Suppressor macrophage (primary cell): ENCODE data around the gene MAZ.
"Not testable (repeated sequence)": the region's sequence is repeated elsewhere in the genome, so short reads cannot be mapped to it uniquely, and the experiment has no call there.

Source experiments
- DNase-seq, 4 experiments: peaks; one replicate each; pipeline ENCODE4 v3.0.0-alpha.2; 2020 to 2022

The MAZ gene

DNA sequence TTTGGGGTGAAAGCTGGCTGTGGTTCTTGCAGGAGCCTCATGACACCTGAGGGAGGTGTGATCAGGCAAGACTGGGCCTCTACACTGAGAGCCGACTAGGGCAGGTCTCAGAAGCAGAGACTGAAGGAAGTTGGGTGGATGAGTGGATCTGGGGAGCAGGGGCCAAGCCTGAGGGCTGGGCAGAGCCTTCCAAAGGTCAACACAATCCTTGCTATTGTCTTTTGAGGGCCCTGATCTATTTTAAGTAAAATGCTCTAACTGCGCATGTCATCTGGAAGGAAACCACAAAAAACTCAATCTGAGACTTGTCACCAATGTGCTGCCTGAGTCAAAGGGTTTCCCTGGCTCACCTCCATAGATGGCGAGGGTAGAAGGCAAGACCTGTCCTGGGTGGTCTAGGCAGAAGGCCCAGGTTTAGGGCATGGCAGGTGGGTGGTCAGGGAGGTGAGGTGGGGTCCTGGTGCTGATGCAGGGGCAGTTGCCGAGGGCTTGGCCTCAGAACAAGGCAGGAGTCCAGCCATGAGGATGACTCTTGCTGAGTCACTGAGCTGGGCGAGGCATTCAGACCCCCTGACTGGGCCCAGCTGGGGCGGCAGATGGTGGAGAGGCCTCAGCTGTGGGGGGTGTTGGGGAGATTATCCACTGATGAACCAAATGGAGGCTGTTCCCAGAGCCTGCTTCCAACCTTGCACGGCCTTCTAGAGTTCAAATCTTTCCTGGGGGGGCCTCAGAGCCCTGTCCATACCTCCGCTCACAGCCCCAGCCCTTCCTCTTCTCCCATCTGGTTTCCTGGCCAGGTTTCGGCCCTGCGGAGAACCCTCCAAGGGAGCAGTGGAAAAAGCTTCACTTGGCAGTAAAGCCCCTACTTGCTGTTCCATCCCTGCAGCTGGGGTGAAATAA lies 19.1 kb downstream of the MAZ start:
- no peak for DNase-seq

- DNase-seq: no peak
Observed at GRCh38 chr16:29826342-29826695, 20.0 kb downstream of the MAZ start.

GRCh38 chr16:29830774-29831173 lies 24.4 kb downstream of the MAZ start:
- DNase-seq: no peak

- no peak for DNase-seq
Observed at GRCh38 chr16:29831490-29831889, 25.2 kb downstream of the MAZ start.

- not testable (repeated sequence) for DNase-seq
Observed at GRCh38 chr16:29833219-29833618, 26.9 kb downstream of the MAZ start.

DNA sequence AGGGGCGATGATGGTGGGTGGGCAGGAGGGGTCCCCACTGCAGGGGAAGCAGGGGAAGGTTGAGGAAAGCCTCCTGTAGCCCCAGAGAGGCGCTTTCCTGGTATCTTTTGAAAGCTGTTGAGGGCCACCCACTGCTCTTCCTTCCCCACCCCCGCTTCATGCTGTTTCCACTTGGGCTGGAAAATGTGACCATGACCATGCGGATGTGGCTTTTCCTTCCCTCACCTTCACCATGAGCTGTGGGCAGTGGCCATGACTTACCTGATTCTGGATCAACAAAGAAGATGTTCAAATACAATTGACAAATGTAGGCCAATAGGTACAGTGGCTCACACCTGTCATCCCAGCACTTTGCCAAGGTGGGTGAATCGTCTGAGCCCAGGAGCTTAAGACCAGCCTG lies 27.8 kb downstream of the MAZ start:
- no peak for DNase-seq

GRCh38 chr16:29835926-29836325 lies 29.6 kb downstream of the MAZ start:
- DNase-seq: no peak

GRCh38 chr16:29836623-29837022 lies 30.3 kb downstream of the MAZ start:
- DNase-seq: no peak

GRCh38 chr16:29837841-29838240 lies 31.5 kb downstream of the MAZ start:
- no peak for DNase-seq

GRCh38 chr16:29839822-29840221 lies 33.5 kb downstream of the MAZ start:
- DNase-seq: no peak

GRCh38 chr16:29840240-29840639 lies 33.9 kb downstream of the MAZ start:
- no peak for DNase-seq

DNA sequence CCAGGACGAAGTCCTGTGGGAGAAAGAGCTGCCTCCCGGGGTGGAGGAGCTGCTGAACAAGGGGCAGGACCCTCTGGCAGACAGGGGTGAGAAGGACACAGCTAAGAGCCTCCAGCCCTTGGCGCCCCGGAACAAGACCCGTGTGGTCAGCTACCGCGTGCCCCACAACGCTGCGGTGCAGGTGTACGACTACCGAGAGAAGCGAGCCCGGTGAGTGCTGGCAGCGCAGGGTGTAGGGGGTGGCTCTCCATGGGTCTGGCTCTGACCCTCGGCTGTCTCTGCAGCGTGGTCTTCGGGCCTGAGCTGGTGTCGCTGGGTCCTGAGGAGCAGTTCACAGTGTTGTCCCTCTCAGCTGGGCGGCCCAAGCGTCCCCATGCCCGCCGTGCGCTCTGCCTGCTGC lies 35.3 kb downstream of the MAZ start:
- no peak for DNase-seq

GRCh38 chr16:29842732-29843346 lies 36.5 kb downstream of the MAZ start:
- DNase-seq: no peak

DNA sequence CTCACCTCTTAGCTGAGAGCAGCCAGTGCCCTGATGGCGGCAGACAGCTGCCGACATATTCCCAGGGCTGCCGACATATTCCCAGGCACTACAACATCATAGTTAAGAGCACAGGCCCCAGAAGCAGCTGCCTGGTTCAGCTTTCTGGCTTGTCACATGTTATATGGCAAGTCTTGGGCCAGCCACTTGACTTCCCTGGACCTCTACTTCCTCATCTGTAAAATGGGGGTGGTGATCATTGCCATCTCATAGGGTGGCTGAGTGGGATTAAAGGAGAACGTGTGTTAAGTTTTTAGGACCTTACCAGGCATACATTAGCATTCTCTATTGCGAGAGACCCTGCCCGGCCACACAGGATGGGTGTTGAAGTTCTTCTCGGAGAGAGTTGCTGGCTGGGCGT lies 37.6 kb downstream of the MAZ start:
- DNase-seq: peak in 3 of 4 experiments; percentile 32 to 51 (median 50)

DNA sequence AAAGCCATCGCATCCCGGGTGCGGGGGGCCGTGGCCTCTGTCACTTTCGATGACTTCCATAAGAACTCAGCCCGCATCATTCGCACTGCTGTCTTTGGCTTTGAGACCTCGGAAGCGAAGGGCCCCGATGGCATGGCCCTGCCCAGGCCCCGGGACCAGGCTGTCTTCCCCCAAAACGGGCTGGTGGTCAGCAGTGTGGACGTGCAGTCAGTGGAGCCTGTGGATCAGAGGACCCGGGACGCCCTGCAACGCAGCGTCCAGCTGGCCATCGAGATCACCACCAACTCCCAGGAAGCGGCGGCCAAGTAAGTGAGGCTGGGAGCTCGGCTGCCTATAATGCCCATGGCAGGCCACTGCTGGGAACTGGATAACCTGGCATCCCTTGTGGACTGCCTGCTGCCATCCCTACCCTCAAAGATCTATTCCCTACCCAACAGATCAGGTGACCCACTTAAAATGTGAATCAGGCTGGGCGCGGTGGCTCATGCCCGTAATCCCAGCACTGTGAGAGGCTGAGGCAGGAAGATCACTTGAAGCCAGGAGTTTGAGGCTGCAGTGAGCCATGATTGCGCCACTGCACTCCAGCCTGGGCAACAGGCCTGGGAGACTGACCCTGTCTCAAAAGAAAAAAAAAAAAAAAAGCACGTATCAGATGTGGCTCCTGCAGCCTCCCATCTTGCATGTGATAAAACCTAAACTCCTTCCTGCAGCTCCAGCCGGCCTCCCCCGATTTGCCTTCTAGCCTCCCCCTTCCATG lies 38.4 kb downstream of the MAZ start:
- no peak for DNase-seq

GRCh38 chr16:29845656-29846055 lies 39.3 kb downstream of the MAZ start:
- DNase-seq: no peak

DNA sequence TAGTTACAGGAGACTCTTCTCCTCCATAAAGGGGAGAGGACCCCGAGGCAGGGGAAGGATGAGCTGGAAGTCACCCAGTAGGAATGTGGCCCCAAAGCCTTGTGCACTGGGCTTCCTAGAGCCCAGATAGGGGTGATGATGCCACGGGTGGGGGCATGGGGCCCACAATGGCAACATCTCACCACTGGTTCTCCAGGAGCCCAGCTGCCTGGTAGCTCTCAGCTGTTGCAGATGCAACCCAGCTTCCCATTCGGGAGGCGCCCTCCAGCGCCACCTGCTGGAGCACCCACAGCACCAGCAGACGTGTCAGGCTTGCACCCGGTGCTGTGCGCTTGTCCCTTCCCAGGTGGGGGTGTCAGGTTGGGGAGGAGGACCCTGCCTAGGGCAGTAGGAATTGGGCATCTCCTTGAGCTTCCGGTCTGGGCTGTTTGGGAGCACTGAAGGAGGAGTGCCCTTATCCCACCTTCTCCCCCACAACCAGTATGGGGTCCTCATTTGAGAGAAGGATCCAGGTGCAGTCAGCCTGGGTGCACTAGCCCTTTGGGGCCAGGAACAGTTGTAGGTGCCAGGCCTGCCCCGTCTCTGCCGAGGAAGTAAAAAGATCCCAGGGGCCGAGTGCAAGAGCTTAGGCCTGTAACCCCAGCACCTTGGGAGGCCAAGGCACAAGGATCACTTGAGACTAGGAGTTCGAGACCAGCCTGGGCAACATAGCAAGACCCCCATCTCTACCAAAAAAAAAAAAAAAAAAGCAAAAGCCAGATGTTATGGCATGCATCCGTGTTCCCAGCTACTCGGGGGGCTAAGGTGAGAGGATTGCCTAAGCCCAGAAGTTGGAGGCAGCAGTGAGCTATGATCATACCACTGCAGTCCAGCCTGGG lies 42.3 kb downstream of the MAZ start:
- peak; percentile 80 to 90 (median 82) for DNase-seq

DNA sequence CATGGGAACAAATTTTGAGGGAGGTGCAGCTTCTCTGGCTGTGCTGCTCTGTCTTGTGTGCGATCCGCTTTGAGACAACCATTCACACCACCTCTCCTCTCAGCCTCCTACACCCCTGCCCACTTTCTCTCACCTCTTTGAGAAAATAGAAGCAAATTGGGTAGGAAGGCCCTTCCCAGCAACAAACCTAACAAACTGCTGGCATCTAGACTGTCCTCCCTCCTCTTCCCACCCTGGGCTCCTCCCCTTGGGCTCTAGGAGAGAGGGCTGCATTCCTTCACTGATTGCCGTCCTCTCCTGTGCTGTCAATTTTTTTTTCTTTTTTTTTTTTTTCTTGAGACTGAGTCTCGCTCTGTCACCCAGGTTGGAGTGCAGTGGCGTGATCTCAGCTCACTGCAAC lies 43.2 kb downstream of the MAZ start:
- DNase-seq: no peak

- peak in 1 of 4 experiments; percentile 7 for DNase-seq
Observed at GRCh38 chr16:29850998-29851397, 44.7 kb downstream of the MAZ start.

DNA sequence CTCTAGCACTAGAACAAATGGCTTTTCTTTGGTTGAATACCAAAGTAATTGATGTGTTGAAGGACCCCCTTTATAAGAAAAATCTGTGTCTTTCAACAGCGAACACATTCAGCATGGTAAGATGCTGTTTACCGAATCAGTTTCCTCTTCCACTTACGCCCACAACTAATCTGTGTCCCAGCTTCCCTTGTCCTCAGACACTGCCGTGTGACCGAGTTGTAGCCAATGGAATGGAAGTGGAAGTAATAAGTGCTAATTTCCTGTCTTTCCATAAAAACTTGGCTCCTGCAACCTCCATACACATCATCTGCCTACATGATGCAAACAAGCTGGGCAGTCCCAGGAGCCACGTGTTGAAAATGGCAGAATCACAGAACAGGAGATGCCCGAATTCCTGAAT lies 46.3 kb downstream of the MAZ start:
- peak; percentile 48 to 75 (median 70) for DNase-seq

DNA sequence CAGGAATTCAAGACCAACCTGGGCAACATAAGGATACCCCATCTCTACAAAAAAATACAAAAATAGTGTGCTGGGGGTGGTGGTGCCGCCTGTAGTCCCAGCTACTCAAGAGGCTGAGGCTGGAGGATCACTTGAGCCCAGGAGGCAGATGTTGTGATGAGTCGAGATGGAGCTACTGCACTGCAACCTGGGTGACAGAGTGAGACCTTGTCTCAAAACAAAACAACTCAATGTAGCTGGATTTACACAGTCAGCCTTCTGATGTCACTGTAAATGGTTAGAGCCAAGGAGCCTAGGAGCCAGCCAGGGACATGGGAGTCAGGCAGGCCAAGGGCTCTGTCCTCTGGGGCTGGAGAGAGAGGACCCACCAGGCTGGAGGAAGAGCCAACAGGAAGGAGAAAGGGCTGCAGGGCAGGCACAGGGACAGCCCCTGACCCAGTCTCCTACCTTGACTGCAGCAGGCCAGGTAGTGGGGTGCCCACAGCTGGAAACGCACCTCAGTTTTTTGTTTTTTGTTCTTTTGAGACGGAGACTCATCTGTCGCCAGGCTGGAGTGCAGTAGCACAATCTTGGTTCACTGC lies 48.3 kb downstream of the MAZ start:
- DNase-seq: no peak

DNA sequence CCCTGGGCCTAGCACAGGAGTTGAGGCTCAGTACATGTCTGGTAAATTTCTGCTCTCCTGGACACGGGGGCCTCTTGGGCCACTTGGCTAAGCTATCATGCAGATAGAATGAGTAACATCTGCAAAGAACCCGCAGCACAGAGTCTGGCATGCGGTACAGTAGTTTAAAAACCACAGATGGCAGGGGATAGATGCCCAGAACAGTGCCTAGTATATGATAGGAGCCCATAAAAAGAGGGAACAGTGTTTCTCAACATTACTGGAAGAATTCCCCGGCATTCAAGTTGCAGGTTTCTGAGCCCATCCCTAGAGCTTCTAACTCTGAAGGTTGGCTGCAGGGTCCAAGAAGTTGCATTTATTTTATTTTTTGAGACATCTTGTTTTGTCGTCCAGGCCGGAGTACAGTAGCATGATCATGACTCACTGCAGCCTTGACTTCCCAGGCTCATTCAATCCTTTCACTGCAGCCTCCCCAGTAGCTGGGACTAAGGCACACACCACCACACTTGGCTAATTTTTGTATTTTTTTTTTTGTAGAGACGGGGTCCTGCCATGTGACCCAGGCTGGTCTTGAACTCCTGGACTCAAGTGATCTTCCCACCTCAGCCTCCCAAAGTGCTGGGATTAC lies 50.9 kb downstream of the MAZ start:
- DNase-seq: no peak
